GM10266 (cell line): ENCODE data around the gene ELL.

Experiments used
- DNase-seq: peaks from one replicate; pipeline ENCODE4 v3.0.0; 2012; ENCODE audit errors: extremely low spot score
- TF ChIP-seq, protein P1 (sequence below): IDR thresholded peaks from 2 replicates; pipeline ENCODE4 v1.5.1; 2012; ENCODE audit warnings: mild to moderate bottlenecking, low read depth; ENCODE audit not compliant: control insufficient read depth, insufficient read depth; ENCODE audit errors: missing control alignments

The ELL gene

DNA sequence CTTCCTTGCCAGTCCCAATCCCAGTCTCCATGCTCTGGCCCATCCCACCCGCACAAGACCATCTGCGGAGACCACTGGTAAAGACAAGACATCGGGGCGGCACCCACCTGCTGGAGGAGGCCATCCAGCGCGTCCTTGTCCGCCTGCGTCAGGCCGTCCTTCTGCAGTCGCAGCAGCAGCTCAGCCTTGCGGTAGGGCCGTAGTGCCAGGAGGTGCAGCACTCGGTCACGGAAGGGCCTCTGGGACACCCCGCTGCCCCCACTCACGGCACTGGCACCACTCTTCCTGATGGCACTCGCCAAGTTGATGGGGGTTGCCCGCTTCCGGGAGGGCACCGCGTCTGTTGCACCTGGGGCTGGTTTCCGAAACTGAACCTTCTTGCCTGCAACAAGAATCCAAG is 60.4 kb downstream of the ELL start:
- DNase-seq = no peak
- TF ChIP-seq, protein P1, sequence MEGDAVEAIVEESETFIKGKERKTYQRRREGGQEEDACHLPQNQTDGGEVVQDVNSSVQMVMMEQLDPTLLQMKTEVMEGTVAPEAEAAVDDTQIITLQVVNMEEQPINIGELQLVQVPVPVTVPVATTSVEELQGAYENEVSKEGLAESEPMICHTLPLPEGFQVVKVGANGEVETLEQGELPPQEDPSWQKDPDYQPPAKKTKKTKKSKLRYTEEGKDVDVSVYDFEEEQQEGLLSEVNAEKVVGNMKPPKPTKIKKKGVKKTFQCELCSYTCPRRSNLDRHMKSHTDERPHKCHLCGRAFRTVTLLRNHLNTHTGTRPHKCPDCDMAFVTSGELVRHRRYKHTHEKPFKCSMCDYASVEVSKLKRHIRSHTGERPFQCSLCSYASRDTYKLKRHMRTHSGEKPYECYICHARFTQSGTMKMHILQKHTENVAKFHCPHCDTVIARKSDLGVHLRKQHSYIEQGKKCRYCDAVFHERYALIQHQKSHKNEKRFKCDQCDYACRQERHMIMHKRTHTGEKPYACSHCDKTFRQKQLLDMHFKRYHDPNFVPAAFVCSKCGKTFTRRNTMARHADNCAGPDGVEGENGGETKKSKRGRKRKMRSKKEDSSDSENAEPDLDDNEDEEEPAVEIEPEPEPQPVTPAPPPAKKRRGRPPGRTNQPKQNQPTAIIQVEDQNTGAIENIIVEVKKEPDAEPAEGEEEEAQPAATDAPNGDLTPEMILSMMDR = no peak

DNA sequence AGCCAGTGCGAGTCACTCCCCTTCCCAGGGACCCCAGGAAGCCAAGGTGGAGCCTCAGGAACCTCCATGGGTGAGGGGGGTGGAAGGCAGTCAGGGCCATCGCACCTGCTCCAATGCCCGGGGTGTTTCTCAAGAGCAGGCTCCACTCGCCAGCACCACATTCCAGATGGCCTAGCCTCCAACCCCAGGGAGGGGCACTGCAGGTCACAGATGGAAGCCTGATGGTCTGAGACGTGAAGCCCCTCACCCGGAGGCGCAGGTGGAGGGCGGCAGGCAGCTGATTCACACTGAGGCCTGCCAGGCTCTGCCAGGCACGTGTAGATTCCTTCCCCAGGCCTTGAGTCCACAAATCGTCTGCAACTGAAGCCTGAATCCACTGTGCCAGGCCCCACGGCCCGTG is 61.0 kb downstream of the ELL start:
- DNase-seq = no peak
- TF ChIP-seq, protein P1 = no peak

DNA sequence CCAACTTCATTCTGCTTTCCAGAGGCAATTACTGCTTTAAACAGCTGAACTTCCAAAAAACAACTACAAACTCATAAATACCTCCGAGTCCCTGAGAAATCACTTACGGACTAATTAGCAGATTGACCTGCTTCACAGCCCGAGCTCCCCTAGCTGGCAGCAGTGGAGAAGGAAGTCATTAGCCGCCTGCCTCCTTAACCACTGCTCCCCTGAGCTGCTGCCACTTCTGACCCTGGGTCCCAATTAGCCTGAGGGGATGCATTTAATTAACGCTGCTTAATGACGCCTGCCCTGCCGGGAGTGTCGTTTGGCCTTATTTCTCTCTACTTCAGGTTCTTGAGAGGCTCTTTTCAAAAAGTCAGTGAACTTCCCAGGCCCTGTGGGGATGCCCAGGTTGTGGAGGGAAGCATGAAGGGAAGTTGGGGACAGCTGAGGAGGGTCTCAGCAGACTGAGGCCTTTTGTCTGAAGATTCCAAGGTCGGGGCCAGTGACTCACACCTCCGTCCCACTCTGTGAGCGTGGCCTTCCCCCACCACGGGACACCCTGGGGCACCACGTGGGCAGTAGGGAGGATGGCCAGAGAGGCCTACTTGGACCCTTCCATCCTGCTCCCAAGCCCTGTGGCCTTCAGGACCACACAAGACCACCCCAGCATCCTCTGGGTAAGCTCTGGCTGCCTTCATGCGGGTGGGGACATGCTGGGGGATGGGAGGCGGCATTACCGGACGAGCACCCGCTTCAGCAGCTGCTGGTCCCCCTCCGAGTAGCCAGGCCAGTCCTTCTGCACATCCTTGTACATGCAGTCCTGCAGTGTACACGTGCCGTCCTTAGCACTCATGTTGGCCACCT is 64.2 kb downstream of the ELL start:
- DNase-seq = no peak
- TF ChIP-seq, protein P1 = no peak

GRCh38 chr19:18456974-18457373 is 64.9 kb downstream of the ELL start:
- DNase-seq = no peak
- TF ChIP-seq, protein P1 = no peak

GRCh38 chr19:18456279-18456678 is 65.6 kb downstream of the ELL start:
- TF ChIP-seq, protein P1 = no peak

GRCh38 chr19:18453269-18454024 is 68.4 kb downstream of the ELL start:
- DNase-seq = no peak
- TF ChIP-seq, protein P1 = no peak

More at GRCh38 chr19:18456279-18456678, 65.6 kb downstream of the ELL start:
- no peak for DNase-seq

DNA sequence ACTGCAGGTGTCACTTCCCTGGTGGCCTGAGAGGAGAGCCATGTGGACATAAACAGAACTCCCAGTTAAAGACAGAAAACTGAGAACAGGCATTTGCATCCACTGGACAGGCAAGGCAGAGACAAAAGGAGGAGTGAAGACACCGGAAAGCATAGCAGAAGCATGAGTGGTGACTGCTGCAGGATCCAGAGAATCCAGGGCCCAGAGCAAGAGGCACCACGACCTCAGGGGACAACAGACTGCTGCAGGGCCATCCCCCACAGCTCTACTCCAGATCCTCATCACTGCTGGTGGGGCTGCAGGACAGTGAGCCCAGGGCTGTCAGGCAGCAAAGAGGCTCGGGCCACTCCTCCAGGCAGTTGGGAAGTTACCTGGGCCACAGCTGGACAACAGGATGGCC is 69.5 kb downstream of the ELL start:
- no peak for DNase-seq
- TF ChIP-seq, protein P1 = no peak
